NCI-H510A treated with DMSO at 0.1 percent for 48 hours (cell line): ENCODE data around the gene RASGRP4.
"Not testable (repeated sequence)": the region's sequence is repeated elsewhere in the genome, so short reads cannot be mapped to it uniquely, and the experiment has no call there.

Experiments used
- DNase-seq: peaks from one replicate; lab custom pipeline; 2025; lab: John Stamatoyannopoulos, UW

The RASGRP4 gene

DNA sequence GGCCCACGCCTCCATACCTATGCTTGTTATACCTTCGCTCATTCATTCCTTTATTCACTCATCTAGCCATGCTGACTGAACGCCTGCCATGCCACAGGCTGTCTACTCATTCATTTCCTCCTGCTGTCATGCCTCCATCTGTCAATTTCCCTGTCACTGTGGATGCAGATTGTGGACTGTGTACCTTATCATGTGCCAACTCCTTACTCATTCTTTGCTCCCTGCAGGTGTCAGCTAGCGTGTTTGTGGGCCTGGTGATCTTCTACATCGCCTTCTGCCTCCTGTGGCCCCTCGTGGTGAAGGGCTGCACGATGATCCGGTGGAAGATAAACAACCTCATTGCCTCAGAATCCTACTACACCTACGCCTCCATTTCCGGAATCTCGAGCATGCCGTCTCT lies 55.7 kb downstream of the RASGRP4 start:
- no peak for DNase-seq

DNA sequence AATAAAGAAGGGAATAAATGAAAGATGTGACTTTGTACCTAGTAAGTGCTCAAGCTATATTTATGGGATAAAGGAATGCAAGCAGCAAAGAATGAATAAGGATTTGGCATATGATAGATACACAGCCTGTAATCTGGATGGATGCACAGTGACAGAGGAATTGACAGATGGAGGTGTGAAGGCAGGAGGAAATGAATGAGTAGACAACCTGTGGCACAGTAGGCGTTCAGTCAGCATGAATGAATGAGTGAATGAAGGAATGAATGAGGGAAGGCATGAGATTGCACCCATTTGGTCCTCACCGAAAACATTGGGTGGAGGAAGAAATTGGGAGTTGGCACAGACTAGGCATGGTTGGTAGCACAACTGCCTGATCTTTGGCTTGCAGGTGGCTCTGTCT lies 56.4 kb downstream of the RASGRP4 start:
- no peak for DNase-seq

DNA sequence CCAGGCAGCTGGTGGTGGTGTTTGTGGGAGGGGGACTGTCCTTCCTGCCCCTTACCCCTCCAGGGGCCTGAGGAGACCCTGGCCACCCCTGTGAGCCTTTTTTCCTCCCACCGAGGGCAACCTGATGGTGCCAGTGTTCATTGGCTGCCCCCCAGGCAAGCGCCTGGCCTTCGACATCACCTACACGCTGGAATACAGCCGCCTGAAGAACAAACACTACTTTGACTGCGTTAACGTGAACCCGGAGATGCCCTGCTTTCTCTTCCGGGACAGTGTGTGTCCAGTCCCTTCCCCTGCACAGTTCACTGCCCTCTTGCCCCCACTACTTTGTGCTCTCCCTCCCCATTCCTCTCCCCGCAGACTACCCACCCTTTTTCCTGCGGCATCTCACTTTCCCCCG lies 59.0 kb downstream of the RASGRP4 start:
- DNase-seq = no peak

DNA sequence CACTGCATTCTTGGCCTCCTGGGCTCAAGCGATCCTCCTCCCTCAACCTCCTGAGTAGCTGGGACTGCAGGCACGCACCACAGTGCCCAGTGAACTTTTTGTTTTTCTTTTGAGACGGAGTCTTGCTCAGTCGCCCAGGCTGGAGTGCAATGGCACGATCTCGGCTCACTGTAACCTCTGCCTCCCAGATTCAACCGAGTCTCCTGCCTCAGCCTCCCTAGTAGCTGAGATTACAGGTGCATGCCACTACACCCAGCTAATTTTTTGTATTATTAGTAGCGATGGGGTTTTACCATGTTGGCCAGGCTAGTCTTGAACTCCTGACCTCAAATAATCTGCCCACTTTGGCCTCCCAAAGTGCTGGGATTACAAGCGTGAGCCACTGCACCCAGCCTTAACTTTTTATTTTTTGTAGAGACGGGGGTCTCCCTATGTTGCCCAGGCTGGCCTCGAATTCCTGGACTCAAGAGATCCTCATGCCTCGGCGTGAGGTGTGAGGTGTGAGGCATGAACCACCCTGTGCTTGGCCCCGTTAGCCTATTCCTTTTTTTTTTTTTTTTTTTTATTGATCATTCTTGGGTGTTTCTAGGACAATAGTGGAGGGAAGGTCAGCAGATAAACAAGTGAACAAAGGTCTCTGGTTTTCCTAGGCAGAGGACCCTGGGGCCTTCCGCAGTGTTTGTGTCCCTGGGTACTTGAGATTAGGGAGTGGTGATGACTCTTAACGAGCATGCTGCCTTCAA lies 62.9 kb downstream of the RASGRP4 start:
- DNase-seq = not testable (repeated sequence)

DNA sequence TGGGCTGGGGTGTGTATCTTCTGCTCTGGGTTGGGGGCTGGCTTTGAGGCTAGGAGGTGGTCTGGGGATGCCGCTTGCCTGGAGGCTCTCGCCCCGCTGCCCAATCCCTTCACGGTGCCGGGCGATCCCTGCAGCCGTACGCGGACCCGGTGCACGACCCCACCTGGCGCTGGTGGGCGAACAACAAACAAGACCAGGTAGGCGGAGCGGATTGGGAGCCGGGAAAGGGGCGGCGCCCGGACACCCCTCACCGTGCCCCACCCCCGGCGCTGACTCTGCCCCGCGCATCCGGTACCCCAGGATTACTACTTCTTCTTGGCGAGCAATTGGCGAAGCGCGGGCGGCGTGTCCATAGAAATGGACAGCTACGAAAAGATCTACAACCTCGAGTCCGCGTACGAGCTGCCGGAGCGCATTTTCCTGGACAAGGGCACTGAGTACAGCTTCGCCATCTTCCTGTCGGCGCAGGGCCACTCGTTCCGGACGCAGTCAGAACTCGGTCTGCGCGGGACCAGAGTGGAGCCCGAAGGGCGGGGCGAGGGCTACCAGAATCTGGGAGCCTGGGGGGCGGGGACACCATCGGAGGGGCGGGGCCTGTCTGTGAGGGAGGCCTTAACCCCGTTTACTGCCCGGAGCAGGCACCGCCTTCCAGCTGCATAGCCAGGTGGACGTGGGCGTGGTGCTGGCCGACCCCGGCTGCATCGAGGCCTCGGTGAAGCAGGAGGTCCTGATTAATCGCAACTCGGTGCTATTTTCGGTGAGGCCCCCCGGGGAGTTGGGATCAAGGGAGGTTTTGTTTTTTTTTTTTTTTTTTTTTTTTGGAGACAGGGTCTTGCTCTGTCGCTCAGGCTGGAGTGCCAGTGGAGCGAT lies 63.7 kb downstream of the RASGRP4 start:
- DNase-seq = peak; percentile 79

DNA sequence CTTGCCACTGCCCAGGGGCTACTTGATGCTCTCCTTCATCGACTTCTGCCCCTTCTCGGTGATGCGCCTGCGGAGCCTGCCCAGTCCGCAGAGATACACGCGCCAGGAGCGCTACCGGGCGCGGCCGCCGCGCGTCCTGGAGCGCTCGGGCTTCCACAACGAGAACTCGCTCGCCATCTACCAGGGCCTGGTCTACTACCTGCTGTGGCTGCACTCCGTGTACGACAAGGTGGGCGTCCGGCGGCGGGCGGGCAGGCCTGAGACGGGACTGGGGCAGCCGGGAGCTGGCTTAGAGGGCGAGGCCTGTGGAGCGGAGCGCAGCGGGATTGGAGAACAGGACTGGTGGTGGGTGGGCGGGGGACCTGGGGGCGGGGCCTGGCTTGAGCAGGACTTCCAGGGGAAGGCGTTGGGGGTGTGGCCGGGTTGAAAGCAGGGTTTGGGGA lies 64.4 kb downstream of the RASGRP4 start:
- DNase-seq = peak; percentile 79

DNA sequence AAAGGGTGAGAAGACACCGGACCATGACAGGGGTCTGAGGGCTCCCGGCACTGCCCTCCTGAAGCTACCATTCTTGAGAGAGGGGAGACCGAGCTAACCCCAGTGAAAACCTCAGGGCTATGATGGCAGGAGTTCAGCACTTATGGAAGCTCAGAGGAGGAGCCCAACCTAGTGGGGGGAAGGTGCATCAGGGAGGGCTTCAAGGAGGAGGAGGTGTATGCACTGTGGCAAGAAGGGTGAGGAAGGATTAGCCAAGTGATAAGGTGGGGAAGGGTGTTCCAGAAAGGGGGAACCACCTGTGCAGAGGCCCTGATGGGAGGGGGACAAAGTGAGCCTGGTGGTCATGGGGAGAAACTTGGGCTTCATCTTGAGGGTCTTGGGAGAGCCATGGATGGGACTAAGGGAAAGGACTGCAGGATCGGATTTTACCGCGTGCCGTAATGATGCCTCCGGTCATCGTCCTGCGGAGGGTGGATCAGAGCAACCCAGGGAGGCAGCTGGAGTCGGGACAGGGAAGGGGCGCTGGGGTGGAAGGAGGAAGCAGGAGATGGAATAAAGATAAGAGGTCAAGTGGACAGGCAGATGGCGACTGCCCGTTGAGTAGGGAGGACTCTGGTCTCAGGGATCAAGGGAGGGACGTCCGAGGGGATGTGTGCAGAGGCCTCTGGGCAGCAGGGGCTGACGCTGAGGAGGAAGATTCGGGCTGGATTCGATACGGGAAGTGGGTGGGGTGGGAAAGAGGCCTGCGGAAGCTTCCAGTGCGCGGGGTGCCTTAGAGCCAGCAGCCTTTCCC lies 65.0 kb downstream of the RASGRP4 start:
- peak; percentile 35 for DNase-seq

DNA sequence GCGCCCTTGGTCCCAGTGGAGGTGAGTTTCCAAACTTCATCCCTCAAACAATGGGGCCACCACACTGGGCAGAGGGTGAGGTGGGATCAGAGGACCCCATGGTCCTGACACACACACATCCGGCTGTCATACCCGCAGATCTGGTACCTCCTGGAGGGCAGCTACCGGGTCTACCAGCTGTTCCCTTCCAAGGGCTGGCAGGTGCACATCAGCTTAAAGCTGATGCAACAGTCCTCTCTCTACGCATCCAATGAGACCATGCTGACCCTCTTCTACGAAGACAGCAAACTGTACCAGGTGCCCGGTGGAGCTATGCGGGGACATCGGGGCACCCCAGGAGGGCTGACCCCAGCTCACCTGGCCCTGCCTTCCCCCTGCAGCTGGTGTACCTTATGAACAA lies 65.7 kb downstream of the RASGRP4 start:
- DNase-seq = peak; percentile 7

DNA sequence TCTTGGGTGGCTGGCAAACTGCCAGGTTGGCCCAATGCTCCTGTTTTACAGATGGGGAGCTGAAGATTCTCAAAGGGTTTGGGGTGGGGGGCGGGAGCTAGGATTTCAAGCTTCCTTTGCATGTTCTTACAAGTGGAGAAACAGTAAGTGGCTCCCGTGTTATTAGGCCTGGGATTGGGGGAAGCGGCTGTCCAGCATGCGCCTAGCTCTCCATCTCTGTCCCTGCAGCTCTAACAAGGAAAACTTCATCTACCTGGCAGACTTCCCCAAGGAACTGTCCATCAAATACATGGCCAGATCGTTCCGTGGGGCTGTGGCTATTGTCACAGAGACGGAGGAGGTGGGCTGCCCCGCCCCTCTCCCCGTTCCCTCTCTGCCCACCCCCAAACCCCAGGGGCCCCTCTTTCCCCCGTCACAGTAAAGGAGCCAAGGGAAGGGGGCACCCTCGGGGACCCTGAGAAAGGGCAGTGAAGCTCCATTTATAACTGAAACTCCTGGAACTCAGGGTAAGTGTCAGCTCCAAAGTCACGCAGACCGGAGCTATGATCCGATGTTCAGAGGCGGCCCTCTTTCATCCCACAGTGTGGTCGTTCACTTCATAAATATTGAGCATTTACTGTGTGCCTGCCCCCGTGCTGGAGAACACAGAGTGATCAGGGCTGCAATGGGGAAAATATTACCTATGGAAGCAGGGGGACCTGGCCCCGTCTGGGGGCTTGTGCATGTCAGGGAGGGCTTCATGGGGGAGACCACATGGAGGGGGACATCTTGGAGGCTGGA lies 66.6 kb downstream of the RASGRP4 start:
- no peak for DNase-seq
